HG03139 (cell line): ENCODE measurements around the gene TRPM2.
"Not testable (repeated sequence)": the region's sequence is repeated elsewhere in the genome, so short reads cannot be mapped to it uniquely, and the experiment has no call there.

Experiments used
- ATAC-seq: cut with Tn5 transposase; IDR thresholded peaks from one replicate; pipeline ENCODE4 v1.9.1; 2021; ENCODE audit not compliant: unreplicated experiment

The TRPM2 gene

GRCh38 chr21:44391345-44392091 is 38.1 kb downstream of the TRPM2 start:
- ATAC-seq, result no peak

DNA sequence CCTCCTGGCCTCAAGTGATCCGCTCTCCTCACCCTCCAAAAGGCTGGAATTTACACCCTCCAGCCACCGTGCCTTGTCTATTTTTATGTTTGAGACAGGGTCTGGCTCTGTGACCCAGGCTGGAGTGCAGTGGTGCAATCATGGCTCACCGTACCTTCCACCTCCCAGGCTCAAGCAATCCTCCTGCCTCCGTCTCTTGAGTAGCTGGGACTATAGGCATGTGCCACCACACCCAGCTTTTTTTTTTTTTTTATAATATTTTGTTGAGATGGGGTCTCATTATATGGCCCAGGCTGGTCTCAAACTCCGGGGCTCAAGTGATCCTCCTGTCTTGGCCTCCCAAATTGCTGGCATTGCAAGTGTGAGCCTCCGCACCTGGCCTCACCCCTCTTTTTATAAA is 38.8 kb downstream of the TRPM2 start:
- no peak for ATAC-seq

- ATAC-seq, result no peak
These were observed 39.5 kb downstream of the TRPM2 start for GRCh38 chr21:44392916-44393315.

GRCh38 chr21:44394733-44395132 is 41.3 kb downstream of the TRPM2 start:
- no peak for ATAC-seq

DNA sequence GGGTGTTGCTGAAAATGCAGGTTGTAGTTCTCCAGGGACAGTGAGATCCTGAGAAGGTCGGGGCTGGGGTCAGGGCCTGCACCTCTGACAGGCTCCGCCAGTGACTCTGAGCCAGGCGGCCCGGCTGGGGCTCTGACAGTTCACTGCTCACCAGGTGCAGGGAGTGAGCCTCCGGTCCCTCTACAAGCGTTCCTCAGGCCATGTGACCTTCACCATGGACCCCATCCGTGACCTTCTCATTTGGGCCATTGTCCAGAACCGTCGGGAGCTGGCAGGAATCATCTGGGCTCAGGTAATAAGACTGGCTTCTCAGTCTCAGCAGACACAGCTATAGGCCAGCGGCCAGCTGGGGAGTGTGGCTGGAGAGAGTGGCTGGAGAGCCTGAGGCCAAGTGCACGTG is 41.8 kb downstream of the TRPM2 start:
- no peak for ATAC-seq

DNA sequence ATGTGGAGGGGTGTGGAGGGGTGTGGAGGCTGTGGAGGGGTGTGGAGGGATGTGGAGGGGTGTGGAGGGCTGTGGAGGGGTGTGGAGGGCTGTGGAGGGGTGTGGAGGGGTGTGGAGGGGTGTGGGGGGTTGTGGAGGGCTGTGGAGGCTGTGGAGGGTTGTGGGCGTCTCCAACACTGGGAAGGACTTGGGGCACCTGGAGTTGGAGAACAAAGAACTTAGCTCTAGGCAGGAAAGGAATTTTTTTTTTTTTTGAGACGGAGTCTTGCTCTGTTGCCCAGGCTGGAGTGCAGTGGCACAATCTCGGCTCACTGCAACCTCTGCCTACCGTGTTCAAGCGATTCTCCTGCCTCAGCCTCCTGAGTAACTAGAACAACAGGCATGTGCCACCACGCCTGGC is 43.4 kb downstream of the TRPM2 start:
- not testable (repeated sequence) for ATAC-seq

GRCh38 chr21:44397431-44398031 is 44.1 kb downstream of the TRPM2 start:
- no peak for ATAC-seq

GRCh38 chr21:44398499-44398898 is 45.1 kb downstream of the TRPM2 start:
- no peak for ATAC-seq

- ATAC-seq, result no peak
These were observed 45.9 kb downstream of the TRPM2 start for GRCh38 chr21:44399151-44399954.

DNA sequence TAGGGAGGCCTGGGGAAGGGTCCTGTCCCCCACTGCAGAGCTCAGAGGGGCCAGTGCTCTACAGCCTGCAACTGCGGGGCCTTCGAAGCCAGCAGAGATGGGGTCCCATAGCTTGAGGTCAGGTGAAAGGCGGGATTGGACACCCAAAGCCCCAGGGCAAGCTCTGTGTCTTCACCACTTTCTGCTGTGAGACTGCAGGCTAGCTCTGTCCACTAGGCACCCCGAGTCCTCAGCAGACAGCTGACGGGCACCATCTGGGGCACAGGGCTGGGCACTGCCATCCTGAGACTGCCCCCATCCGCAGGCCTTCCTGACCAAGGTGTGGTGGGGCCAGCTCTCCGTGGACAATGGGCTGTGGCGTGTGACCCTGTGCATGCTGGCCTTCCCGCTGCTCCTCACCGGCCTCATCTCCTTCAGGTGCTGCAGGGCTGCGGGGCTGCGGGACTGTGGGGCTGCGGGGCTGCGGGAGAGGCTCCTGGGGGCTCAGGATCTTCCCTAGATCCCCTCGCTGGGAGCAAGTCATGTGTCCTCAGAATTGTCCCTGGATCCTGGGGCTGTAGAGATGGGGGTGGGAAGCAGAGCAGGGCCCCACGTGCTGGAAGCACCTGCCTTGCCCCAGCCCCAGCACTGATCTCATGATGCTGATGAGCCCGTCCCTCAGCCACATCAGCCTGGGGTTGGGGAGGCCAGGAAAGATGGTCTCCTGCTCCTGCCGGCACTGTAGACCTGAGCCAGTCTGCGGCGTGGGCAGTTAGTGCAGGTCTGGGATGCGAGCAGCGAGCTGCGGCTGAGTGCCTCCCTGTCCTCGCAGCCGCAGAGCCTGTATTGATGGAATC is 46.8 kb downstream of the TRPM2 start:
- ATAC-seq, result no peak

- no peak for ATAC-seq
These were observed 47.5 kb downstream of the TRPM2 start for GRCh38 chr21:44400791-44401385.

GRCh38 chr21:44401386-44402160 is 48.2 kb downstream of the TRPM2 start:
- ATAC-seq, result no peak

DNA sequence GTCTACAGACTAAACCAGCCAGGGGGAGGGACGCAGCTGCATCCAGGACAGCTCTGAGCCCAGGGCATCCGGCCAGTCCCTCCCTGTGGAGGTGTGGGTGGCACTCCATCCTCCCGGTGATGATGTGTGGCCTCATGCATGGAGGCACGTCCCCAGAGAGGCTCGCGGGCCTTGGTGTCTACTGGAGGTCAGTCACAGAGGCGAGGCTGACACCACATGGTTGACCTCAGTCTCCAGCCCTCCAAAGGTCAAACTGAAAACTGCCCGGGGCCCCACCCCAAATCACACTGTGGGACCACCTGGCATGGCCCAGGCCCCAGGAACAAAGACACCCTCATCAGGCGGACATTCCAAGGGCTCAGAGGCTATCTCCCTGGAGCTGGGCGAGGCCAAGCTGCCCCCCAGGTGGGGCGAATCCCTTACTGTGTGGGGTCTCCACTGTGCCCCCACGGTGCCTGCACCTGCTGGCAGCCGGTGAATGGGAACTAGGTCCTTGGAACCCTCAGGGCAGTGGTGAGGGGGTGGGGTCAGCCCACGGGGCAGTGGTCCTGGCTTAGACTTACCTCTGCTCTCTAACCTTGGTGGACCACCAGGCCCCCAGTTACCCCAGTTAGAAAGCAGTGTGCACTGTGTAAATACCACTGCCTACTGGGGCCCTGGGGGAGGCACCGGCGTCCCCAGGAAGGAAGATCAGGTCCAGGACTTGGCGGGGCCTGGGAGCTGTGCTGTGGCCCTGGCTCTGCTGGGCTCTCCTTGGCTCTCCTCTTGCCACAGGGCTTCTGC is 49.1 kb downstream of the TRPM2 start:
- no peak for ATAC-seq

- no peak for ATAC-seq
These were observed 49.9 kb downstream of the TRPM2 start for GRCh38 chr21:44403106-44404020.

- ATAC-seq, result not testable (repeated sequence)
These were observed 51.1 kb downstream of the TRPM2 start for GRCh38 chr21:44404482-44404881.

DNA sequence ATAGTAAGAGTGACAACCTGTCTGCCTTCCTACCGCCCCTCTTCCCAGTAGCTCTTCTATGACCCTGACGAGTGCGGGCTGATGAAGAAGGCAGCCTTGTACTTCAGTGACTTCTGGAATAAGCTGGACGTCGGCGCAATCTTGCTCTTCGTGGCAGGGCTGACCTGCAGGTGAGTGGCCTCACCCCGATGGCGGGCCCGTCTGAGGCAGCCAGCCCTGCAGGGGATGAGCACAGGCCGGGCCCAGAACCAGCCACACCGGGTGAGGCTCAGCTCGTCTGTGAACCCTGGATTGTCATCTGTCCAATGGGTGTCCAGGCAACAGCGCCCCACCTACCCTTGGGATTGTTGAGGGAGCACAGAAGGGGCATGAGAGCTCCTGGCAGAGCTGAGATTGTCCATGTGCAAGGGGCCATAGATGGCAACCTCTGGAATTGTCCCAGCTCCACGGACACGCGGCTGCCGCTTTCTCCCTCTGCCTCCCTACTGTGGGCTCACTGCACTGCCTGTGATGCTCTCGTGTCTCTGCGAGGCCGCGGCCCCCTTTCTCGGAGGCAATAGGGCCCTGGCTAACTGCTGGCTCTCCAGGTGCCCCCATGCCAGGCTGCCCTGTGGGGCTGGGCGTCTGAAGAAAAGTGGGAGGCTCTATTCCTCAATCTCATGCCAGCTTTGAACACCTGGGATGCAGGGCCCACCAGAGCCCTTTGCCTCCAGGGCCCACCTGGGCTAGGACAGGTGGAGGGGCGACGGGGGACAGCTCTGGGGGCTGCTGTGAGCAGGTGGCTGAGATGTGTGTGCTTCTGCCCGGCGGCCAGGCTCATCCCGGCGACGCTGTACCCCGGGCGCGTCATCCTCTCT is 51.9 kb downstream of the TRPM2 start:
- ATAC-seq, result no peak
